PFSK-1 (cell line): ENCODE data around the gene CACNG4.

Experiments used
- REST ChIP-seq, 2 experiments: IDR thresholded peaks; 2 replicates each; pipeline versions ENCODE4 v1.6.1 to v1.8.0; 2011 to 2012; ENCODE audit warnings: low read depth in 2 of 2, low read length in 2 of 2, control low read depth in 1 of 2, inconsistent platforms in 1 of 2, mild to moderate bottlenecking in 1 of 2, moderate library complexity in 1 of 2; ENCODE audit not compliant: insufficient read depth in 1 of 2
- TAF1 ChIP-seq: IDR thresholded peaks from 2 replicates; pipeline ENCODE4 v1.6.1; 2012; ENCODE audit warnings: low read length, control low read depth, borderline replicate concordance; ENCODE audit not compliant: insufficient read depth

GRCh38 chr17:66950325-66950724 lies 14.2 kb upstream of the CACNG4 start:
- TF ChIP-seq REST (IDR thresholded peaks at IDR 0.05; ENCODE audit: insufficient read depth in 1 of 2, low read depth in 2 of 2, low read length in 2 of 2): no peak
- no peak for TF ChIP-seq TAF1
